M059J (cell line): Measurements from ENCODE around the gene PEX11B. TPM values are rescaled to one million over a fixed set of nuclear protein-coding genes. Genes with fewer than 3 reads are reported as not detected.
A peak's percentile ranks its signal among the peaks of the same experiment; 100 is the strongest.

Experiments
- DNase-seq: peaks from one replicate; pipeline ENCODE4 v3.0.0-alpha.2; 2012; ENCODE audit warnings: low read depth
- total RNA-seq: library from RNA; depleted of rRNA; stranded (reverse); fragments of >200 nt; shearing (Covaris generic); gene quantifications from 2 replicates; pipeline ENCODE4 v1.2.3, GENCODE V29; 2014; rRNA removed

Gene PEX11B
- 31.0 and 42.5 TPM in 2 replicates for total RNA-seq

DNA sequence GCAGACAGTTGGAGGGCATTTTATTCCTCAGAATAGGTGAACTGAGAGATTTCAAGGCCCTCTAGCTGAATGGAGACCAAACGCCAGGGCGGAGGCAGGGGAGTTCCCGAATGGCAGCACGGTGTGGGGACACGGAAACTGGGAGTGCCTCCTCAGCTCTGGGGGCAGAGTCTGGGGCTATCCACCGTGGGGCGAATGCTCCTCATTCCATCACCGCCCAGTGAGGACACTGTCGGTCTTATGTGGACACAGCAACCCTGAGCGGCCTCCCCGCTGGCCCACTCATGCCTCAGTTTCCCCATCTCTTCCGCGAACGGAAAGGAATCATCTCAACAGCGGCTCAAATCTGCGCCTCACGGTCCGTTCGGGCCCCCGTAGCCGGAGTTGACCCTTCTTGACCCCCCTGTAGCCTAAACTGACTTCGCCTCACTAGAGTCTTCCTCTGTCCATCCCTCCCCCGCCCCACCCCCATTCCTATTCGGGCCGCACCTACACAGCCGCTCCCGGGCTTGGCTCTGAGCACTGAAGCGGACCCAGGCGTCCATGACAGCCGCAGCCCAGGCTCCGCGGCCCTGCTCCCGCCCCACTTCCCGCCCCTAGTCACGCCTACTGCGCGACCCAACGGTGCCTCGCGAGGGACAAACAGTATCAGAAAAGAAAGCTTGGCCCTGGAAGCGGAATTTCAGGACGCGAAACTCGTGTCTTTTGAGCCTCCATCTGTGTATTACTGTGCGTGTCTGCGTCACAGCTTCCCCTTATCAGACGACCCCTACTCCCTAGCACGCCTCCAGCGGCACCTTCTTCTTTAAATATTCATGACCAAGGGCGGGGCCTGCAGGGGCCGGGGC lies at the start of gene PEX11B:
PEX11B (minus strand) TSS at position 574 of the 848 bp plus-strand sequence; CDS start at position 545, 29 bp downstream.
- peak; percentile 82 for DNase-seq

GRCh38 chr1:145967288-145967687 lies 48.8 kb upstream of the PEX11B start:
- no peak for DNase-seq

DNA sequence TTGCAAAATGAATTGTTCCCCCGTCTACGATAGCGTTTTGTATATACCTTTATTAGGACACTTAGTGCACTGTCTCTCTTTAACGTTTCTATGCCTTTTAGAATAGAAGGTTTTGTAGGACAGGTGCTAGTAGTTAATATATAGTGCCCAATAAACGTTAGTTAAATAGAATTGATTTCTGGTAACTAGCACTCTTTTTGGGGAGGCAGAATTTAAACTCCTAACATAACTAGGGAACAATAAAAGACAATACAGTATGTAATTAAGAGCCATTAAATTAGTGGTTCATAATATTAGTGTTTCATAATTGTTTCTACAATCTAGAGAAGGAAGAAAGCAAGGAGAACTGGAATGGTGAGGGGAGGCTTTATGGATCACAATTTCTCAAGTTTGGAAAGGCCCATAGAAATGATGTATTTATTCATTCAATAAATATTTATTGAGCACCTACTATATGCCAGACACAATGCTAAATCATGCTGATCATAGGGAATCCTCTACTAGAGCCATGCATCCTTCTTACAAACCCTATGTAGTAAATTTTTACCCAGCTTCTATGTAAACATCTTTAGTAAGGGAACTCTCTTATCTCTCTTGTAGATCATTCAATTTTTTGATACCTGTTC lies 46.7 kb upstream of the PEX11B start:
- DNase-seq, result no peak

GRCh38 chr1:145964328-145965118 lies 46.0 kb upstream of the PEX11B start, which contains the start of the genes ANKRD34A and POLR3GL:
Gene ANKRD34A (minus strand): TSS chr1:145964575. CDS start chr1:145961759, 2,816 bp downstream.
Gene POLR3GL (plus strand): TSS chr1:145964690. CDS start chr1:145974866, 10,176 bp downstream.
- DNase-seq, result peak; percentile 98

GRCh38 chr1:145963265-145964019 lies 44.9 kb upstream of the PEX11B start:
- peak; percentile 84 for DNase-seq

- peak; percentile 43 for DNase-seq
Measured at GRCh38 chr1:145962157-145963102, 43.9 kb upstream of the PEX11B start.

- peak; percentile 42 for DNase-seq
Measured at GRCh38 chr1:145961425-145962156, 43.1 kb upstream of the PEX11B start.

GRCh38 chr1:145961109-145961424 lies 42.5 kb upstream of the PEX11B start:
- DNase-seq, result no peak

- peak; percentile 59 for DNase-seq
Measured at GRCh38 chr1:145960468-145961108, 42.1 kb upstream of the PEX11B start.

DNA sequence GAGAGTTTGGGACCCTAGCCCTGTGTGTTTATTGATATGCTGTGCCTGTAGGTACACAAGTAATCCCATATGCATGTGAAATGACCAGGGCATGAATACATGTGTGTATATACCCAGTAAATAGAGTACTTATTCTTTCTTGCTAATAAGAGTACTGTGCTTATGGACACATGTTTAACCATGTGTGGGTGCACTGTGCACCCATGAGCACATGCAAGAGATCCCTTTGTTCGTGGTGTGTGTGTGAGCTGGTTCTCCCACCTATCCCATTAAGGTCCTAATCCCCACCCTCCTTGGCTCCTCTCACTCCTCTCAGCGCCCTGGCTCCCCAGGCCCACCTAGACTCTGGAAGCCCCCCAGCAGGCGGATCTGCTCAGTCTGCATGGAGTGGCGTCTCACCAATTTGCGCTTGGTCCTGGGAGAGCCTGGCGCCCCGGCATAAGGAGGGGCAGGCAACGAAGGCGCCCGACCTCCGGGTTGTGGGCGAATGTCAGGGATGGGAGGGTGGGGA lies 41.5 kb upstream of the PEX11B start:
- no peak for DNase-seq

DNA sequence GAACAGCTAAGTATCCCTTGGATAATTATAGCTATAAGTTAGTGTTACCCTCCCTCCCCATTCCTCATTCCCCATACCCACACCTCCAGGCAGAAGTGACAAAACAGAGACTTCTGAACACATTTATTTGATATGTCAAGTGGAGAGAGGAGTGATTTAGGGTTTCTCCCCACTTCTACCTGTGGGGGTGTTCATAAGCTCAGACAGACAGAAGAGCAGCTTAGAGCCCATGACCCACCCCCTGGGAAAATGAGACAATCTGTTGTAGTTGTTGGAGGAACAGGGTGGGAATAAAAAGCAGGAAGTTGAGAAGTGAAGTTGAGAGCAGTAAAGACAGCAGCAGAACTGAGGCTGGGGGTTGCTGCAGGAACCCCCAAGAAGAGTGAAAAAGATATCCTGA lies 40.8 kb upstream of the PEX11B start:
- DNase-seq, result no peak

DNA sequence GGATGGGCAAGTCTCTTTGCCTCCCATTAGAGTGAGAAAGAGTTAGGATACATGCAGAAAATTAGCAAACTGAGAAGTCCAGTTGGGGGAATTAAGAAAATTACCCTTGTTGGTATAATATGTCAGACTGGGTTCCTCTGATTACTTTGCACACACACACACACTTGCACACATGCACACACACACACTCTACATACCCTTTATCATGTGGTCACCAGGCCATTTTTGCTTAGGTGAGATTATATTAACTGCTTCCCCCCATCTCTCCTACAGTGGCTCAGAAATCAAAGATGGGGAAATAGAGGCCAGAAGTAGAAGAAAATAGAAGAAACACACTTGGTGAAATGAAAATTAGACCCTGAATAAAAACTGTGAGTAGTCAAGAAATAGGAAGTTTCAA lies 40.2 kb upstream of the PEX11B start:
- no peak for DNase-seq

DNA sequence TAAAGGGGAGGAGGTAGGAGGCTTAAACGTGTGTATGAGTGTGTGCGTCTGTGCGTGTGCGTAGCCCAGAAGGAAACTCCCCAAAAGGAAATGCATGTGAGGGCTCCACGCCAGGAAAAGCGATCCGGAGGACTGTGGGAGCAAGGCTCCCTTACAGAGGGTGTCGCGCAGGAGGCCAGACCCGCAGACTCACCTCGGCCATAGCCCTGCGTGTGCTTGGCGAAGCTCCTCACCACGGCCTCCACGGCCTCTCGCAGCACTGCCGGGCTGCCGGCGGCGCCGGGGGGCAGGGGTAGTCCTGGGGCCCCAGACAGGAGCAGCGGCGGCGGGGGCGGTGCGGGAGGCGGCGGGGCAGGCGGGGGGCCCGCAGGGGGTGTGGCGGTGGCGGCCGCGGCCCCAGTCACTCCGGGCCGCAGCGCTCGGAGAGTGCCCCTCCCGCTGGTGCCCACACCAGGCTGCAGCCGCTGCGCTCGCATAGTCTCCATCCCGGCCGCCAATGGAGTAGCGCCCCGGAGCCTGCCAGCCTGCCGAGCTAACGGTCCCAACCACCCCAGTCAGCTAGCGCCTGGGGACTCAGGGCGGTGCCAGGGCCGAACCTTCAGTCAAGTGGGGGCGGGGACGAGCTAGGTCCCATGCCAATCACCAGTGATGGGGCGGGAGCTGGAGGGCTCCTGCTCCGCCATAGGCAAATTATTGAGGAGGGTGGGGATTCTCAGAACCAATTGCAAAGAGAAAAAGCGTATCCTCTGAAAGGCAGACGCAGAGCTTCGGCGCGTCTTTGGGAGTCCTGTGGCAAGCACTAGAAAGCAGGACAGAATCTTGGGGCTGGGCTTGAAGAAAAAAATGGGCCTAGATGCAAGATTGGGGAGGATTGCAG lies 39.2 kb upstream of the PEX11B start, which contains the start of gene LIX1L:
LIX1L (minus strand) TSS at position 575 of the 877 bp plus-strand sequence; CDS start at position 485, 90 bp downstream.
- DNase-seq, result peak; percentile 98

DNA sequence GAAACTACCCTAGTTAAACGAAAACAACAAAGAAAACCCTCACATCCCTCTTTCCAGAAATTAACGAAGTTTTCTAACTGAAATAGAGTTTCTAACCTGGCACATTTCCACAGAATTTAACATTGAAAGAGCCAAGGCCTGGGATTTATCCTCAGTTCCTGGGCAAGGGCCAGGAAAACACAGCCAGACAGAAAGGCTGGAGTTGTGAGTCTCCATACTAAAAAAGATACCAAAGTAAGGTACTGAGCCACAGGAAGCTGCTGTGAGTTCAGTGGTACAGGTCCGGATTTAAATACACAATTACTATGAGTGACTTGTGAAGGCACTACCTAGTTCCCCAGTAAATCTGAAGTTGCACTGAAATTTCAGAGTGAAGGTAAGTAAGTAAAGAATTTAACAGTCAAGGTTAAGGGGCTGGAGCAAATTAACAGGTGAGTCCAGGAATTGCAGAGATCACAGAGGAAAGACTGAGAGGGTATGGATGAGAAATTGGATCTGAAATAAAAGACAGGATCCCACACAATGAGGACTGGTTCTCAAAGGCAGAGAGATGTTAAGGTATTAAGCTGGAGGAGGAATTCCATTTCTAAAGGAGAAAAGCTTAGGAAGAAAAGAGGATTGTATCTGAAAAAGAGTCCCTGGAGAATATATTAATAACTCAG lies 38.4 kb upstream of the PEX11B start:
- DNase-seq, result peak; percentile 46

GRCh38 chr1:145956361-145956760 lies 37.8 kb upstream of the PEX11B start:
- DNase-seq, result no peak

DNA sequence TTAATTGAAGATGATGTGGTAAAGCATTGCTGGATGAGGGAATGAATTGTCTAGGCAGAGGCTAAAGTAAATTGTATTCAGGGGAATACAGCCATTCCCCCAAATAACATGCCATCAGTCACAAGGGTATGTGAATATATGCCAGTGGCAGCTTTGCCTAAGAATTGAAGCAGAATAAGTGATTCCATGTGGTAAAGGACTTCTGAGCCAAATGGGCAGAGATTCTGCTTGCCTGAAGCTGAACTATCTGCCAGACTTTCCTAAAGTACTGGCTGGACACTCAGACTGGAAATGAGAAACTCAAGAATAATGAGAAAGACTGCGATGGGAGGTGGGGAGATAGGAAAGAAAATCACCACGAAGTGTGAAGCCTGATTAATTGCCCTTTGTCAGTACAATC lies 36.9 kb upstream of the PEX11B start:
- no peak for DNase-seq

- no peak for DNase-seq
Measured at GRCh38 chr1:145953861-145954260, 35.3 kb upstream of the PEX11B start.
